HepG2 (cell line): ENCODE results near the gene ZNF334. TPM values are rescaled to one million over a fixed set of nuclear protein-coding genes. Genes with fewer than 3 reads are reported as not detected.

Experiments
- BCL6 ChIP-seq: IDR thresholded peaks from 2 replicates; pipeline ENCODE4 v1.6.1; 2016; ENCODE audit warnings: missing genetic modification reagents, missing compliant biosample characterization
- GATAD2A ChIP-seq: IDR thresholded peaks from 2 replicates; pipeline ENCODE4 v1.6.1; 2016
- KDM1A ChIP-seq: IDR thresholded peaks from 2 replicates; pipeline ENCODE4 v1.6.1; 2016; ENCODE audit warnings: missing compliant biosample characterization
- MIER3 ChIP-seq: IDR thresholded peaks from 2 replicates; pipeline ENCODE4 v1.6.1; 2016; ENCODE audit warnings: missing compliant biosample characterization, borderline replicate concordance
- ZMYM4 ChIP-seq: sonication (generic); formaldehyde crosslinking; IDR thresholded peaks from 2 replicates; pipeline ENCODE4 v1.8.1; 2023; ENCODE audit warnings: mild to moderate bottlenecking, missing genetic modification reagents
- polyA plus RNA-seq, 8 experiments: library from polyadenylated mRNA; depleted of rRNA in 3 of 8; stranded (reverse) in 7 of 8; unstranded in 1 of 8; fragments of >200 nt; fragmentation: Illumina TruSeq in 4 of 8; extraction: Trizol in 4 of 8; gene quantifications; 2 replicates each; pipeline versions ENCODE4 v1.2.1 to v1.2.3, GENCODE V29; 2011 to 2016; ENCODE audit warnings: low read depth in 4 of 8, missing spikeins in 1 of 8, mixed read lengths in 1 of 8; ENCODE audit not compliant: insufficient read depth in 1 of 8
- total RNA-seq, 5 experiments: library from RNA; depleted of rRNA; stranded (reverse); fragments of >200 nt; fragmentation: Illumina TruSeq; extraction: Trizol; gene quantifications; 2 replicates each; pipeline ENCODE4 v1.2.3, GENCODE V29; 2016; ENCODE audit warnings: low read depth in 1 of 5
- TF ChIP-seq, protein P1 (sequence below), 2 experiments: sonication (generic) in 1 of 2; formaldehyde crosslinking in 1 of 2; IDR thresholded peaks; 2 replicates each; pipeline versions ENCODE4 v1.6.1 to v1.9.0; 2014 to 2022; ENCODE audit warnings: antibody characterized with exemption in 1 of 2, borderline replicate concordance in 1 of 2, inconsistent platforms in 1 of 2, low read depth in 1 of 2, missing genetic modification reagents in 1 of 2
- TF ChIP-seq, protein P2 (sequence below): sonication (generic); formaldehyde crosslinking; IDR thresholded peaks from 2 replicates; pipeline ENCODE4 v1.4.0; 2020; ENCODE audit warnings: missing genetic modification reagents
- TF ChIP-seq, protein P3 (sequence below): sonication (generic); formaldehyde crosslinking; IDR thresholded peaks from 2 replicates; pipeline ENCODE4 v1.8.0; 2022; ENCODE audit warnings: mild to moderate bottlenecking, missing genetic modification reagents; ENCODE audit not compliant: insufficient replicate concordance
- TF ChIP-seq, protein P4 (sequence below): IDR thresholded peaks from 2 replicates; pipeline ENCODE4 v1.6.1; 2016
- TF ChIP-seq, protein P5 (sequence below): sonication (generic); formaldehyde crosslinking; IDR thresholded peaks from 2 replicates; pipeline ENCODE4 v1.4.0; 2020; ENCODE audit warnings: mild to moderate bottlenecking, missing genetic modification reagents
- TF ChIP-seq, protein P6 (sequence below): IDR thresholded peaks from 2 replicates; pipeline ENCODE4 v1.6.1; 2016; ENCODE audit warnings: missing biosample characterization, missing genetic modification reagents, low read depth

The ZNF334 gene
- total and polyA plus RNA-seq, 2 of the 13 experiments (the other 11 are each of a cell fraction or from before 2014, with no cell fraction given), result 4.8 to 7.8 TPM

DNA sequence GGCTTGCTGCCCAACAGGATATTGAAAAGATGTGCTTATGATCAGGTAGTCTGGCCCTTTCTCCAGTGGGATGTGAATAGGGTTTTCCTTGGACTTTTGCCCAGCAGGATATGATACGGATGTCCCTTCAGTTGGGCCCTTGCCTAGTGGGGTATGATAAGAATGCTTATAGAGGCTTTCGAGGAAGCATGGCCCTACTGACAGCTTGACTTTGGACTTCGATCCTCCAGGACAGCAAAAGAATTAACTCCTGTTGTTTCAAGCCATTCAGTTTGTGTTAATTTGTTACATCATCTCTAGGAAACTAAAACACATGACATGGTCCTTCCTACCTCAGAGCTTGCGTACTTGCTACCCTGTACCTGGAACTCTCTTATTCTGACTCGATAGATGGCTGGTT is 9.7 kb upstream of the ZNF334 start (continued):
- TF ChIP-seq, protein P1, sequence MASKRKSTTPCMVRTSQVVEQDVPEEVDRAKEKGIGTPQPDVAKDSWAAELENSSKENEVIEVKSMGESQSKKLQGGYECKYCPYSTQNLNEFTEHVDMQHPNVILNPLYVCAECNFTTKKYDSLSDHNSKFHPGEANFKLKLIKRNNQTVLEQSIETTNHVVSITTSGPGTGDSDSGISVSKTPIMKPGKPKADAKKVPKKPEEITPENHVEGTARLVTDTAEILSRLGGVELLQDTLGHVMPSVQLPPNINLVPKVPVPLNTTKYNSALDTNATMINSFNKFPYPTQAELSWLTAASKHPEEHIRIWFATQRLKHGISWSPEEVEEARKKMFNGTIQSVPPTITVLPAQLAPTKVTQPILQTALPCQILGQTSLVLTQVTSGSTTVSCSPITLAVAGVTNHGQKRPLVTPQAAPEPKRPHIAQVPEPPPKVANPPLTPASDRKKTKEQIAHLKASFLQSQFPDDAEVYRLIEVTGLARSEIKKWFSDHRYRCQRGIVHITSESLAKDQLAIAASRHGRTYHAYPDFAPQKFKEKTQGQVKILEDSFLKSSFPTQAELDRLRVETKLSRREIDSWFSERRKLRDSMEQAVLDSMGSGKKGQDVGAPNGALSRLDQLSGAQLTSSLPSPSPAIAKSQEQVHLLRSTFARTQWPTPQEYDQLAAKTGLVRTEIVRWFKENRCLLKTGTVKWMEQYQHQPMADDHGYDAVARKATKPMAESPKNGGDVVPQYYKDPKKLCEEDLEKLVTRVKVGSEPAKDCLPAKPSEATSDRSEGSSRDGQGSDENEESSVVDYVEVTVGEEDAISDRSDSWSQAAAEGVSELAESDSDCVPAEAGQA (IDR thresholded peaks at IDR 0.05; ENCODE audit: low read depth), result peak; percentile 75
- TF ChIP-seq, protein P1 (CRISPR knock-in tag; IDR thresholded peaks at IDR 0.05; ENCODE audit: borderline replicate concordance), result no peak
- TF ChIP-seq, protein P2, sequence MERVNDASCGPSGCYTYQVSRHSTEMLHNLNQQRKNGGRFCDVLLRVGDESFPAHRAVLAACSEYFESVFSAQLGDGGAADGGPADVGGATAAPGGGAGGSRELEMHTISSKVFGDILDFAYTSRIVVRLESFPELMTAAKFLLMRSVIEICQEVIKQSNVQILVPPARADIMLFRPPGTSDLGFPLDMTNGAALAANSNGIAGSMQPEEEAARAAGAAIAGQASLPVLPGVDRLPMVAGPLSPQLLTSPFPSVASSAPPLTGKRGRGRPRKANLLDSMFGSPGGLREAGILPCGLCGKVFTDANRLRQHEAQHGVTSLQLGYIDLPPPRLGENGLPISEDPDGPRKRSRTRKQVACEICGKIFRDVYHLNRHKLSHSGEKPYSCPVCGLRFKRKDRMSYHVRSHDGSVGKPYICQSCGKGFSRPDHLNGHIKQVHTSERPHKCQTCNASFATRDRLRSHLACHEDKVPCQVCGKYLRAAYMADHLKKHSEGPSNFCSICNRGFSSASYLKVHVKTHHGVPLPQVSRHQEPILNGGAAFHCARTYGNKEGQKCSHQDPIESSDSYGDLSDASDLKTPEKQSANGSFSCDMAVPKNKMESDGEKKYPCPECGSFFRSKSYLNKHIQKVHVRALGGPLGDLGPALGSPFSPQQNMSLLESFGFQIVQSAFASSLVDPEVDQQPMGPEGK (CRISPR knock-in tag), result peak; percentile 44; the same call in 1 of the 2 replicates
- TF ChIP-seq, protein P3, sequence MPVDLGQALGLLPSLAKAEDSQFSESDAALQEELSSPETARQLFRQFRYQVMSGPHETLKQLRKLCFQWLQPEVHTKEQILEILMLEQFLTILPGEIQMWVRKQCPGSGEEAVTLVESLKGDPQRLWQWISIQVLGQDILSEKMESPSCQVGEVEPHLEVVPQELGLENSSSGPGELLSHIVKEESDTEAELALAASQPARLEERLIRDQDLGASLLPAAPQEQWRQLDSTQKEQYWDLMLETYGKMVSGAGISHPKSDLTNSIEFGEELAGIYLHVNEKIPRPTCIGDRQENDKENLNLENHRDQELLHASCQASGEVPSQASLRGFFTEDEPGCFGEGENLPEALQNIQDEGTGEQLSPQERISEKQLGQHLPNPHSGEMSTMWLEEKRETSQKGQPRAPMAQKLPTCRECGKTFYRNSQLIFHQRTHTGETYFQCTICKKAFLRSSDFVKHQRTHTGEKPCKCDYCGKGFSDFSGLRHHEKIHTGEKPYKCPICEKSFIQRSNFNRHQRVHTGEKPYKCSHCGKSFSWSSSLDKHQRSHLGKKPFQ (CRISPR knock-in tag), result no peak
- peak; percentile 65; the same call in 1 of the 2 replicates for TF ChIP-seq GATAD2A (CRISPR knock-in tag)
- TF ChIP-seq, protein P4, sequence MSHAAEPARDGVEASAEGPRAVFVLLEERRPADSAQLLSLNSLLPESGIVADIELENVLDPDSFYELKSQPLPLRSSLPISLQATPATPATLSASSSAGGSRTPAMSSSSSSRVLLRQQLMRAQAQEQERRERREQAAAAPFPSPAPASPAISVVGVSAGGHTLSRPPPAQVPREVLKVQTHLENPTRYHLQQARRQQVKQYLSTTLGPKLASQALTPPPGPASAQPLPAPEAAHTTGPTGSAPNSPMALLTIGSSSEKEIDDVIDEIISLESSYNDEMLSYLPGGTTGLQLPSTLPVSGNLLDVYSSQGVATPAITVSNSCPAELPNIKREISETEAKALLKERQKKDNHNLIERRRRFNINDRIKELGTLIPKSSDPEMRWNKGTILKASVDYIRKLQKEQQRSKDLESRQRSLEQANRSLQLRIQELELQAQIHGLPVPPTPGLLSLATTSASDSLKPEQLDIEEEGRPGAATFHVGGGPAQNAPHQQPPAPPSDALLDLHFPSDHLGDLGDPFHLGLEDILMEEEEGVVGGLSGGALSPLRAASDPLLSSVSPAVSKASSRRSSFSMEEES (CRISPR knock-in tag), result peak; percentile 52; the same call in 1 of the 2 replicates
- TF ChIP-seq, protein P5, sequence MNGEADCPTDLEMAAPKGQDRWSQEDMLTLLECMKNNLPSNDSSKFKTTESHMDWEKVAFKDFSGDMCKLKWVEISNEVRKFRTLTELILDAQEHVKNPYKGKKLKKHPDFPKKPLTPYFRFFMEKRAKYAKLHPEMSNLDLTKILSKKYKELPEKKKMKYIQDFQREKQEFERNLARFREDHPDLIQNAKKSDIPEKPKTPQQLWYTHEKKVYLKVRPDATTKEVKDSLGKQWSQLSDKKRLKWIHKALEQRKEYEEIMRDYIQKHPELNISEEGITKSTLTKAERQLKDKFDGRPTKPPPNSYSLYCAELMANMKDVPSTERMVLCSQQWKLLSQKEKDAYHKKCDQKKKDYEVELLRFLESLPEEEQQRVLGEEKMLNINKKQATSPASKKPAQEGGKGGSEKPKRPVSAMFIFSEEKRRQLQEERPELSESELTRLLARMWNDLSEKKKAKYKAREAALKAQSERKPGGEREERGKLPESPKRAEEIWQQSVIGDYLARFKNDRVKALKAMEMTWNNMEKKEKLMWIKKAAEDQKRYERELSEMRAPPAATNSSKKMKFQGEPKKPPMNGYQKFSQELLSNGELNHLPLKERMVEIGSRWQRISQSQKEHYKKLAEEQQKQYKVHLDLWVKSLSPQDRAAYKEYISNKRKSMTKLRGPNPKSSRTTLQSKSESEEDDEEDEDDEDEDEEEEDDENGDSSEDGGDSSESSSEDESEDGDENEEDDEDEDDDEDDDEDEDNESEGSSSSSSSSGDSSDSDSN (CRISPR knock-in tag), result no peak
- no peak for TF ChIP-seq KDM1A (CRISPR knock-in tag)
- TF ChIP-seq, protein P6, sequence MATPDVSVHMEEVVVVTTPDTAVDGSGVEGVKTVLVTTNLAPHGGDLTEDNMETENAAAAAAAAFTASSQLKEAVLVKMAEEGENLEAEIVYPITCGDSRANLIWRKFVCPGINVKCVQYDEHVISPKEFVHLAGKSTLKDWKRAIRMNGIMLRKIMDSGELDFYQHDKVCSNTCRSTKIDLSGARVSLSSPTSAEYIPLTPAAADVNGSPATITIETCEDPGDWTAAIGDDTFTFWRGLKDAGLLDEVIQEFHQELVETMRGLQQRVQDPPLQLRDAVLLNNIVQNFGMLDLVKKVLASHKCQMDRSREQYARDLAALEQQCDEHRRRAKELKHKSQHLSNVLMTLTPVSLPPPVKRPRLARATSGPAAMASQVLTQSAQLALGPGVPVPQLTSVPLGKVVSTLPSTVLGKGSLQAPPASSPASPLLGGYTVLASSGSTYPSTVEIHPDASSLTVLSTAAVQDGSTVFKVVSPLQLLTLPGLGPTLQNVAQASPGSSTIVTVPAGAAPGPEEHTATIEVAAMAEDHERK (CRISPR knock-in tag), result no peak
- TF ChIP-seq MIER3 (CRISPR knock-in tag), result no peak
- peak; percentile 99 for TF ChIP-seq BCL6 (CRISPR knock-in tag)
- TF ChIP-seq ZMYM4 (CRISPR knock-in tag), result no peak
